ENCODE measurements around the gene CHD6. TPM values are rescaled to one million over a fixed set of nuclear protein-coding genes. Genes with fewer than 3 reads are reported as not detected.

The CHD6 gene
- total and polyA plus RNA-seq, 2 of the 13 experiments (the other 11 are each of a cell fraction or from before 2014, with no cell fraction given), result 14.4 to 52.0 TPM

DNA sequence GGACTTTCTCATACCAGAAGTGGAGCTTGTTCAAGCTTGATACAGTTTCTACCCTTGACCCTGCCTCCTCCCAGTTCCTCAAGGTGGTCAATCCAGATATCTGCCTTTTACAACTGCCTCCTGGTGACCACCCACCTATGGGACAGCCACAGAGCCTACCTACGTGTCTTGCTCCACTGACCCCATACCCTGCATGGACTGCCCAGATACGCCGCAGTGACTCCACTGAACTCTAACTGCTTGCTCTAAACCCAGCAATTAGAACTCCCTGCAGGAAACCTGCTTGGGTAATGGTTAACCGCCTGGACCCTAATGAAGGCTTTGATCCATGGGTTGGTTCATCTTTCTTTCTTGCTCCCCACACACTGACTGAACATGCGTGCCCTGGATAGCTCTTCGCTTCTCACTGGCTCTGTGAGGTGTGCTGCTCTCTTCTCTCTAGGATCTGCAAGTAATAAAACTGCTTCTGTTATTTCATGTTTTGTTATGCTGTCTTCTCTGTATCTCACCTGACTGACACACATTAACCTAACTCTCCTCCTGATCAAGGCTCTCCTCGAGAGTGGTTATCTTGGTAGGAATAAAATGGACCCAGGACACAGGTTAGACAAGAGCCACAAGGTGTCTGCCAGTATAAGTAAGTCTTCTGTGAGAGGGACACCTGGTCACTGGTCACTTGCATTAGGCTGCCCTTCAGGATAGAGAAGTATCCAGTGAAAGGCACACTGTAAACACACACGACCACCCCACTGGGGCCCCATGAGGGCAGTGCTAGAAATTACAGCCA, 79.2 kb downstream of the CHD6 start (continued):
- TF ChIP-seq NFAT5 (CRISPR knock-in tag; IDR thresholded peaks at IDR 0.05) (no peak), SNAPC5 (CRISPR knock-in tag; IDR thresholded peaks at IDR 0.05; ENCODE audit: borderline replicate concordance) (no peak), ZEB1 (IDR thresholded peaks at IDR 0.05; ENCODE audit: insufficient replicate concordance, low read depth) (no peak), TBL1XR1 (IDR thresholded peaks at IDR 0.05; ENCODE audit: borderline replicate concordance, low read length, partially characterized antibody) (no peak), ZNF280D (CRISPR knock-in tag; IDR thresholded peaks at IDR 0.05) (peak; percentile 54), ATF2 (CRISPR knock-in tag; IDR thresholded peaks at IDR 0.05) (no peak), ZFP41 (CRISPR knock-in tag; IDR thresholded peaks at IDR 0.05; ENCODE audit: borderline replicate concordance) (0 out of 2 replicates have a peak, but pooled peaks have one; percentile 62), ZNF562 (CRISPR knock-in tag; IDR thresholded peaks at IDR 0.05; ENCODE audit: borderline replicate concordance) (no peak), ZFYVE20 (CRISPR knock-in tag; IDR thresholded peaks at IDR 0.05; ENCODE audit: borderline replicate concordance, low read depth) (no peak), THAP7 (CRISPR knock-in tag; IDR thresholded peaks at IDR 0.05) (no peak), AGO1 (IDR thresholded peaks at IDR 0.05; ENCODE audit: low read depth, low read length, poor library complexity, severe bottlenecking) (no peak), KDM3A (CRISPR knock-in tag; IDR thresholded peaks at IDR 0.05; ENCODE audit: low read depth) (peak; percentile 57; the same call in 1 of the 2 replicates), FOXP1 (IDR thresholded peaks at IDR 0.05) (no peak), FOXP1 (CRISPR knock-in tag; IDR thresholded peaks at IDR 0.05) (peak; percentile 49), MBNL3 (CRISPR knock-in tag; conservative IDR thresholded peaks at IDR 0.05) (no peak), ZFP36L1 (CRISPR knock-in tag; IDR thresholded peaks at IDR 0.05) (no peak; the same call in 1 of the 2 replicates), ESRRA (CRISPR knock-in tag; IDR thresholded peaks at IDR 0.05; ENCODE audit: low read depth) (peak; percentile 62; the same call in 1 of the 2 replicates), ZNF138 (CRISPR knock-in tag; IDR thresholded peaks at IDR 0.05; ENCODE audit: low read depth) (no peak)

Data from HepG2 (cell line).